GM12865 (cell line): ENCODE results near the gene ZBTB7C.

Source experiments
- DNase-seq: peaks from one replicate; pipeline ENCODE4 v3.0.0; 2010; ENCODE audit warnings: low read depth
- H3K4me3 ChIP-seq: 2 replicates; pipeline ENCODE4 v1.5.1; 2011; ENCODE audit warnings: mild to moderate bottlenecking, low read depth, low read length, control low read depth
- CTCF ChIP-seq: IDR thresholded peaks from 2 replicates; pipeline ENCODE4 v1.5.1; 2011; ENCODE audit warnings: low read length, control low read depth, low read depth, inconsistent platforms; ENCODE audit not compliant: insufficient read depth; ENCODE audit errors: missing control alignments

The ZBTB7C gene

GRCh38 chr18:48050176-48050575 lies 359.0 kb downstream of the ZBTB7C start:
- TF ChIP-seq CTCF, result no peak
- DNase-seq, result no peak
- no peak overlapping the region for H3K4me3 ChIP-seq

DNA sequence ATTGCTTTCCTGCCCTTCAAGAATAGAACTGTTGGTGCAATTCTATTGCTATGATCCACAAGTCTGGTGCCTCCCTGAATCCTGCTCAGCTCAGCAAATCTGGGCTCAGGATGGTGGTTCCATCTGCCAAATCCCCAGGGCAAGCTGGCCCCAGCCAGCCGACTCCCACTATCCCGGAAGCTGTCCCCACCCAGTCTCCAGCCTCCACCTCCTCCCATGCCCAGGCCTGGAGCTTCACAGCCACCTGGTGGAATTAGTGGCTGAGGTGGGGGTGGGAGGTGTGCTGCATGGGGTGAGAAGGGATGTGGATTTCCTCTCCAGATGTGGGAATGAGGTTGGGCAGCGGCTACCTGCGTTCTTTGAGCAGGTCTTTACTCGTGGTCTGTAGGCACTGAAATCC lies 359.4 kb downstream of the ZBTB7C start:
- no peak for TF ChIP-seq CTCF
- no peak overlapping the region for H3K4me3 ChIP-seq
- no peak for DNase-seq

DNA sequence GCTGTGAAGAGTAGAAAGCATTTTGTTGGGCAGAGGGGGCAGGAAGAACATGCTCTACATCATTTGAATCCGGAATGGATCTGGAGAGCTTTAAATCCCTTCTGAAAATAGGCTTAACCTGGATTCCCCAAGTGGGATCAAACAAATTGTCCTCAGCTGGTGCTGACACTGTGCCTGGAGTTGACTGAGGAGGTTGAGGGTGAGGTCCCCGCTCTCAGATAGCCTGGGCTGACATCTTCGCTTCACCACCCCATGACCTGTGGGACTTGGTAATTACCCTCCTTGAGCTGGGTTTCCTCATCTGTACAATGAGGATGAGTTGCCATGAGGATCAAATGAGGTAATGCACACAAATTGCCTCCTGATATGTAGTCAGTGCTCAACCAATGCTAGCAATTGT lies 360.9 kb downstream of the ZBTB7C start:
- TF ChIP-seq CTCF, result no peak
- DNase-seq, result no peak
- no peak overlapping the region for H3K4me3 ChIP-seq

- no peak overlapping the region for H3K4me3 ChIP-seq
- TF ChIP-seq CTCF, result no peak
- DNase-seq, result no peak
Observed at GRCh38 chr18:48046843-48047242, 362.3 kb downstream of the ZBTB7C start.

GRCh38 chr18:48045744-48046143 lies 363.4 kb downstream of the ZBTB7C start:
- TF ChIP-seq CTCF, result no peak
- no peak for DNase-seq
- H3K4me3 ChIP-seq, result no peak overlapping the region

GRCh38 chr18:48044944-48045343 lies 364.2 kb downstream of the ZBTB7C start:
- no peak for TF ChIP-seq CTCF
- no peak overlapping the region for H3K4me3 ChIP-seq
- no peak for DNase-seq

GRCh38 chr18:48043166-48043565 lies 366.0 kb downstream of the ZBTB7C start:
- DNase-seq, result no peak
- H3K4me3 ChIP-seq, result no peak overlapping the region
- TF ChIP-seq CTCF, result no peak
